ENCODE measurements around the gene C1QL1.

DNA sequence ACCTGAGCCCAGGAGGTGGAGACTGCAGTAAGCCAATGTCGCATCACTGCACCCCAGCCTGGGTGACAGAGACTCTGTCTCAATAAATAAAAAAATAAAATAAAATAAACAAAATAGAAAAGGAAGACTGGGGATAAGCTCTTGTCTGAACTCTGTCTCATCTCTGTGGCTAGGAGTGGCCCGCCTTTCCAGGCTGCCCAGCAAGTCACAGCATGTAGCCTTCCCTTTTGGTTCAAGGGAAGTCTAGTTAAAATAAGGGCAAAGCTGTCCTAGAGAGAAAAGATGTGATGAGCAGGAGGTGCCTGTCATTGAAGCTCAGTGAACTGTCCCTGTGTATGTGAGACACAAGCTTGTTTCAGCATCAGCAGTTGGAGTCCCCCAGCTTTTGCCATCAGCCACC is 50.1 kb downstream of the C1QL1 start:
- TF ChIP-seq, protein P1, sequence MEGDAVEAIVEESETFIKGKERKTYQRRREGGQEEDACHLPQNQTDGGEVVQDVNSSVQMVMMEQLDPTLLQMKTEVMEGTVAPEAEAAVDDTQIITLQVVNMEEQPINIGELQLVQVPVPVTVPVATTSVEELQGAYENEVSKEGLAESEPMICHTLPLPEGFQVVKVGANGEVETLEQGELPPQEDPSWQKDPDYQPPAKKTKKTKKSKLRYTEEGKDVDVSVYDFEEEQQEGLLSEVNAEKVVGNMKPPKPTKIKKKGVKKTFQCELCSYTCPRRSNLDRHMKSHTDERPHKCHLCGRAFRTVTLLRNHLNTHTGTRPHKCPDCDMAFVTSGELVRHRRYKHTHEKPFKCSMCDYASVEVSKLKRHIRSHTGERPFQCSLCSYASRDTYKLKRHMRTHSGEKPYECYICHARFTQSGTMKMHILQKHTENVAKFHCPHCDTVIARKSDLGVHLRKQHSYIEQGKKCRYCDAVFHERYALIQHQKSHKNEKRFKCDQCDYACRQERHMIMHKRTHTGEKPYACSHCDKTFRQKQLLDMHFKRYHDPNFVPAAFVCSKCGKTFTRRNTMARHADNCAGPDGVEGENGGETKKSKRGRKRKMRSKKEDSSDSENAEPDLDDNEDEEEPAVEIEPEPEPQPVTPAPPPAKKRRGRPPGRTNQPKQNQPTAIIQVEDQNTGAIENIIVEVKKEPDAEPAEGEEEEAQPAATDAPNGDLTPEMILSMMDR (conservative IDR thresholded peaks at IDR 0.05; ENCODE audit: low read depth, low read length), result no peak
- no peak for TF ChIP-seq EZH2 (IDR thresholded peaks at IDR 0.05; ENCODE audit: borderline replicate concordance, low read depth, low read length, poor library complexity, severe bottlenecking)

All from A673 (cell line).